WI38 (cell line): ENCODE results near the gene KRTCAP2.

Experiments
- H3K4me3 ChIP-seq: 2 replicates; pipeline ENCODE4 v1.5.1; 2011; ENCODE audit warnings: low read depth, mild to moderate bottlenecking, control low read depth, low read length
- TF ChIP-seq, protein P1 (sequence below): IDR thresholded peaks from 2 replicates; pipeline ENCODE4 v1.5.1; 2012; ENCODE audit warnings: low read depth, mild to moderate bottlenecking, control low read depth, low read length

The KRTCAP2 gene

GRCh38 chr1:155209312-155209721 lies 36.2 kb upstream of the KRTCAP2 start:
- peak overlapping the region; percentile 96 for H3K4me3 ChIP-seq
- TF ChIP-seq, protein P1, sequence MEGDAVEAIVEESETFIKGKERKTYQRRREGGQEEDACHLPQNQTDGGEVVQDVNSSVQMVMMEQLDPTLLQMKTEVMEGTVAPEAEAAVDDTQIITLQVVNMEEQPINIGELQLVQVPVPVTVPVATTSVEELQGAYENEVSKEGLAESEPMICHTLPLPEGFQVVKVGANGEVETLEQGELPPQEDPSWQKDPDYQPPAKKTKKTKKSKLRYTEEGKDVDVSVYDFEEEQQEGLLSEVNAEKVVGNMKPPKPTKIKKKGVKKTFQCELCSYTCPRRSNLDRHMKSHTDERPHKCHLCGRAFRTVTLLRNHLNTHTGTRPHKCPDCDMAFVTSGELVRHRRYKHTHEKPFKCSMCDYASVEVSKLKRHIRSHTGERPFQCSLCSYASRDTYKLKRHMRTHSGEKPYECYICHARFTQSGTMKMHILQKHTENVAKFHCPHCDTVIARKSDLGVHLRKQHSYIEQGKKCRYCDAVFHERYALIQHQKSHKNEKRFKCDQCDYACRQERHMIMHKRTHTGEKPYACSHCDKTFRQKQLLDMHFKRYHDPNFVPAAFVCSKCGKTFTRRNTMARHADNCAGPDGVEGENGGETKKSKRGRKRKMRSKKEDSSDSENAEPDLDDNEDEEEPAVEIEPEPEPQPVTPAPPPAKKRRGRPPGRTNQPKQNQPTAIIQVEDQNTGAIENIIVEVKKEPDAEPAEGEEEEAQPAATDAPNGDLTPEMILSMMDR = no peak

- TF ChIP-seq, protein P1 = no peak
- peak within 1 kb of the TSS; percentile 96 for H3K4me3 ChIP-seq
Measured at GRCh38 chr1:155208541-155209311, 35.6 kb upstream of the KRTCAP2 start, which contains the start of gene MTX1. Gene MTX1, plus strand, starts transcription at chr1:155208695. Its CDS starts 110 bp downstream, at chr1:155208805.

DNA sequence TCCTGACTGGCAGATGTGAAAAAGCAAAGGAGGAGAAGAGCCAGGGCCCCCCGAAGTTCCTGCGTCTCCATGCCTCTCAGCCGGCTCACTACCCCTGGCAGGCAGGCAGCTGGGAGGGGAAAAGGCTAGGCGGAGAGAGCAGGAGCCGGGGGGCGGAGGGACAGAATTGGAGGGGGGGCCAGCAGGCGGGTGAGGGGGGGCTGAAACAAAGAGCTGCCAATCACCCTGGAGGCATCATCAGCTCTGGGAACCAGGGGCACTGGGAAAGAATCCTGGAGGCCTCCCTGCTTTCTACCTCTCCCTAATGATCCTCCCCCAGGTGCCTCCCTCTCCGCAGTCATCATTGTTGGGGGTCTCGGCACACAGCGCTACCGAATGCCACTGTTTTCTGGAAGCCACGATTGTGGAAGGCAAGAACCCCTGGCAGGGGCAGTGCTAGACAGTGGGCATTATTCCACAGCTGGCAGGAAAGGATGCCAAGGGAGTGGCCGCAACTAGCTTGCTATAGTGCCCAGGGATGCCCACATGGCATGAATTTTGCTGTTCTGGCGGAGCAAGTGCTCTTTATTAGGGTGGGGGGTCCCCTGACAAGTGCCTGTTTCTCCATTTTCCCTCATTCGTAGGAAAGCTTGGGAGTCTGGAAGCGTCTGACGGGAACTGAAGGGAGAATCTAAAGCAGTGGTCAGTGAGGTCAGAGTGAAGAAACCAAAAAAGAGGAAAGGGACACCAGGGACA lies 34.9 kb upstream of the KRTCAP2 start, which contains the start of gene THBS3:
TSS of gene THBS3 (minus strand) at position 92 of the 735 bp plus-strand sequence. CDS start at position 71, 21 bp downstream.
- peak within 1 kb of the TSS; percentile 96 for H3K4me3 ChIP-seq
- TF ChIP-seq, protein P1 = no peak

- H3K4me3 ChIP-seq = peak overlapping the region; percentile 96
- TF ChIP-seq, protein P1 = peak; percentile 85
Measured at GRCh38 chr1:155206891-155207805, 34.0 kb upstream of the KRTCAP2 start.

- TF ChIP-seq, protein P1 = no peak
- H3K4me3 ChIP-seq = no peak overlapping the region
Measured at GRCh38 chr1:155205969-155206593, 33.0 kb upstream of the KRTCAP2 start.

GRCh38 chr1:155205035-155205434 lies 31.9 kb upstream of the KRTCAP2 start:
- H3K4me3 ChIP-seq = no peak overlapping the region
- TF ChIP-seq, protein P1 = no peak
